Mononuclear cell (primary cell): Measurements from ENCODE around the gene GALNS. TPM values are rescaled to one million over a fixed set of nuclear protein-coding genes. Genes with fewer than 3 reads are reported as not detected.

Experiments used
- H3K27me3 ChIP-seq: 2 replicates; pipeline ENCODE4 v1.6.0; 2011; ENCODE audit warnings: low read length, control low read depth; ENCODE audit not compliant: insufficient read depth
- H3K4me1 ChIP-seq: 2 replicates; pipeline ENCODE4 v1.5.1; 2011; ENCODE audit warnings: mild to moderate bottlenecking, low read length, control low read depth; ENCODE audit not compliant: insufficient read depth
- H3K4me3 ChIP-seq: 2 replicates; pipeline ENCODE4 v1.5.1; 2011; ENCODE audit warnings: mild to moderate bottlenecking, low read length, moderate library complexity
- H3K9me3 ChIP-seq: 2 replicates; pipeline ENCODE4 v1.5.1; 2011; ENCODE audit warnings: low read depth, mild to moderate bottlenecking, control low read depth, low read length
- total RNA-seq: library from RNA; depleted of rRNA; stranded (reverse); fragments of >200 nt; gene quantifications from one replicate; pipeline ENCODE4 v1.2.3, GENCODE V29; 2012

Gene GALNS, protein sequence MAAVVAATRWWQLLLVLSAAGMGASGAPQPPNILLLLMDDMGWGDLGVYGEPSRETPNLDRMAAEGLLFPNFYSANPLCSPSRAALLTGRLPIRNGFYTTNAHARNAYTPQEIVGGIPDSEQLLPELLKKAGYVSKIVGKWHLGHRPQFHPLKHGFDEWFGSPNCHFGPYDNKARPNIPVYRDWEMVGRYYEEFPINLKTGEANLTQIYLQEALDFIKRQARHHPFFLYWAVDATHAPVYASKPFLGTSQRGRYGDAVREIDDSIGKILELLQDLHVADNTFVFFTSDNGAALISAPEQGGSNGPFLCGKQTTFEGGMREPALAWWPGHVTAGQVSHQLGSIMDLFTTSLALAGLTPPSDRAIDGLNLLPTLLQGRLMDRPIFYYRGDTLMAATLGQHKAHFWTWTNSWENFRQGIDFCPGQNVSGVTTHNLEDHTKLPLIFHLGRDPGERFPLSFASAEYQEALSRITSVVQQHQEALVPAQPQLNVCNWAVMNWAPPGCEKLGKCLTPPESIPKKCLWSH
- 21.6 TPM for total RNA-seq

DNA sequence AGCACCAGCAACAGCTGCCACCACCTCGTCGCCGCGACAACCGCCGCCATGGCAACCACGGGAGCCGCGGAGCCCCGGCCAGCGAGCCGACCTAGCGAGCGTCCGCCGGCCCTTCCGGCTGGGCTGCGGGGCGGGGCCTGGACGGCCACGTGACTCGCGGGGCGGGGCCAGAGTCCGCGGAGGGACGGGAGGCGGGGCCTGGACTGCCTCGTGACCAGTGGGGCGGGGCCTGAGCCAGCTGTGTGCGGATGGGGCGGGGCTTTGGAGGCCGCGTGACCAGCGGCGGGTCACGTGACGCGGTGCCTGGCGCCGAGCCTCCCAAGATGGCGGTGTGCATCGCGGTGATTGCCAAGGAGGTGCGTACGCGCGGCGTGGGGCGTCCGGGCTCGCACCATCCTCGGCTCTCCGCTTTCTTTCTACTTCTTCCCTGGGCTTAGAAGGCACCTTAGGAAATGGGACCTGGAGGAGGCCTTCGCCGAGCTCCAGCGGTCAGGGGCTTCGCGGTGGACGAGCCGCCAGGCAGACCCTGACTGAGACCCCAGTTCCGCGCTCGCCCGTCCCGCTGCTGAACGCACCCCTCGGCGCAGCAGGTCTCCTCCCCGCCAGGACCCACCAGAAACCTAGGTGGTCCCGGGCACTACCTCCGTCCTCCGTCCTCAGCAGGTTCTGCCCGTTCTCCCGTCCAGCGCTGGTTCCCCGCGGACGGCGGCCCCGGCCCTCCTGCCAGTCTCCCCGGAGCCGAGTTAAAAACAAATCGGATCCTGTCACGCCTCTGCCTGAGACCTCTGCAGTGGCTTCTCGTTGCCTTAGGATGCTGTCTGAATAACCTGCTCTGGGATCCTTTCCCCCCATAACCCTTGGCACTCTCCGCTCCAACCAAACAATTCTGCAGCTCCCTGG, at the start of gene GALNS, which contains the start of gene TRAPPC2L:
Gene GALNS (minus strand): TSS at position 120 of the 900 bp plus-strand sequence. CDS start 70 bp downstream, at position 50.
Gene TRAPPC2L (plus strand): TSS at position 300 of the 900 bp plus-strand sequence. CDS start 24 bp downstream, at position 324.
- H3K4me3 ChIP-seq, result peak within 1 kb of the TSS; percentile 97
- no peaks in the 10 kb centered on the region for H3K27me3 ChIP-seq
- H3K4me1 ChIP-seq, result peaks cover 47% of the 10 kb centered on the region
- H3K9me3 ChIP-seq, result no peaks in the 10 kb centered on the region

DNA sequence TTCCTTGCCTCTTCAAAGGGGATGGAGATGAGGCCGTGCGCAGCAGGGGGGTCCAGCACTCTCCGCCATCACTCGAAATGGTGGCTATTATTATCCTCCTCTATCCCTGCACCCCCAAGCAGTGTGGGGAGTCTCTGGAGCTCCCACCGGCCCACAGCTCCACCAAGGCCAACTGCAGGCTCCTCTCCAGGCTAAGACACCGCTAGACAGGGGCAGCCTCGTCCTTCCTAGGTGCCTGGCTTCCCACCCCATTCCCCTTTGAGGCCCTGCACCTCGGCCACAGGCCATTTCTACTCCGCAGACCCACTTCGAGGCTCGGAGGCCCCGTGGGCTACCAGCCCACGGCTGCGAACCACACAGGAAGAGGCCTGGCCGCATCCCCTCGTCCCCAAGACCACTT, 49.3 kb upstream of the GALNS start:
- Histone ChIP-seq H3K4me3 (no peak overlapping the region), H3K4me1 (no peaks in the 10 kb centered on the region), H3K27me3 (no peaks in the 10 kb centered on the region), H3K9me3 (no peaks in the 10 kb centered on the region)

DNA sequence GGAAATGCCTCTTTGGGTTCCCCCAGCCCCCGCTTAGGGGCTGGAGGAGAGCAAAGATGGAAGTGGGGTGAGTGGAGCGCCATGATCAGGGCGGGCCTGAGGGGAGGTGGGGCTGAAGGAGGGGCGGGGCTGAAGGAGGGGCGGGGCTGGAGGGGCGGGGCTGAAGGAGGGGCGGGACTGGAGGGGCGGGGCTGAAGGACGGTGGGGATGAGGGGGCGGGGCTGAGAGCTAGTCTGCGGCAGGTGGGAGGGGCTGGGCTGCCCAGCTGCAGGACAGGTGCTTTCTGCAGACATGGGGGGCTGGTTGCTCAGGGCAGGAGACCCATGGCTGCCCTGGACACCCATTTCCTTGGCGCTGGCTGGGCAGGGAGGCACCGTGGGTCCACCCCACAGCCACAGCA, 48.8 kb upstream of the GALNS start:
- no peak overlapping the region for H3K4me3 ChIP-seq
- no peaks in the 10 kb centered on the region for H3K9me3 ChIP-seq
- H3K27me3 ChIP-seq, result no peaks in the 10 kb centered on the region
- no peaks in the 10 kb centered on the region for H3K4me1 ChIP-seq

DNA sequence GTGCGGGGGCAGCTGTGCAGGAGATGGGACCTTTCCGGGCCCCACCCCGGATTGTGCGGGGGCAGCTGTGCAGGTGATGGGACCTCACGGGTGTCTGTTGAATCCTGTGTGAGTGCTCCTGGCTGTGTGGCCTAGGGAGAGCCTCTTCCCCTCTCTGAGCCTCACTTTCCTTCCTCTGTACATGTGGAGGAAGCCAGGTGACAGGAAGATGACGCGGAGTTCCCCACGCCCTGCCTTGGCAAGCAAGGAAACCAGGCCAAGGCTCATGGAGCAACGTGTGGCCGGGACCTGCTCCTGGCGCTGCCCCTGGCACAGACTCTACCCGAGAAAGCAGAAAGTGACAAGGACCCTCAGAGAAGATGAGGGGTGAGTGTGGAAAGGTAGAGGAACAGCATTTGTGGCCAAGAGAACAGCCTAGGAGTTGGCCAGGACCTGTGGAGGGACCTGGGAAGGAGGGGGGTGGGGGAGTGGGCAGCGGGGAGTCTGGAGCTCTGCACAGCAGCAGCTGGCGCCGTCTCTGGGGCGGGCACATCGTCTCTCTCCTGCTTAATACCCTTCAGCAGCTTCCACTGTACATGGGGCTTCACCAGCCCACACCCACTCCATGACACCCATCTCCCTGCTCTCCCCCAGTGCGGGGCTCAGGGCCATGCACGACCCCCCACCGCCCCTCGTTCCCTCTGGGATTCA, 48.1 kb upstream of the GALNS start:
- Histone ChIP-seq H3K4me1 (no peaks in the 10 kb centered on the region), H3K4me3 (no peak overlapping the region), H3K27me3 (no peaks in the 10 kb centered on the region), H3K9me3 (no peaks in the 10 kb centered on the region)

DNA sequence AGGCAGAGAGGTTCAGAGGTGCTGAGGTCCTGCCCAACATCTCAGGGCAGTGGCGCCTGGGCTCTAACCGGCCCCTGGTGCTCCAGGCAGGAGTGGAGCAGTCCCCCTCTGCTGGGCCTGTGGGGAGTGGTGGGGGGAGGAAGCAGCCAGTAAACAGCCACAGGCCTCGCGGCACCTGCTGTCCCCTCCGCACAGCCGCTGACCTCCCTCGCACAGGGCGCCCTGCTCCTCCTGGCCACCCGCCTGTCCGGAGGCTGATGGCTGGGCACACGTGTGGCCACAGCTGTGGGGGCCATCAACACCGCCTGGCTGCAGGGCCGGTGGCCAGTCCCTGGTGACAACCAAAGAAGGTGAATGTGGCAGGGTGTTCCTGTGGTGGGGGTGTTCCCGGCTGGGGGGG, 46.5 kb upstream of the GALNS start:
- no peak overlapping the region for H3K4me3 ChIP-seq
- no peaks in the 10 kb centered on the region for H3K4me1 ChIP-seq

DNA sequence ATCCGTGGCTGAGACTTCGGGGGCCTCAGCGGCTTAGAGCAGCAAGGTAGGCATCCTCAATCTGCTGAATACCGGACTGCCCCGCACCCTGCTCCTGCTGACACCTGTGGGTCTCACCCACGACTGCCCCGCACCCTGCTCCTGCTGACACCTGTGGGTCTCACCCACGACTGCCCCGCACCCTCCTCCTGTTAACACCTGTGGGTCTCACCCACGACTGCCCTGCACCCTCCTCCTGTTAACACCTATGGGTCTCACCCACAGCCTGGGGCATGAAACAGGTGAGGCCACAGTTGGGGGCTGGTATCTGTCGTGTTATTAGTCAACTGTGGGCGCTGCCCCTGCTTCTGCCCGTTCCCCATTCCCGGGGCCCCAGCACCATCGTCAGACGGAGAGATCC, 46.0 kb upstream of the GALNS start:
- H3K9me3 ChIP-seq, result no peaks in the 10 kb centered on the region
- H3K4me3 ChIP-seq, result no peak overlapping the region
- no peaks in the 10 kb centered on the region for H3K4me1 ChIP-seq
- no peaks in the 10 kb centered on the region for H3K27me3 ChIP-seq

More for the DNA sequence above, 46.5 kb upstream of the GALNS start:
- no peaks in the 10 kb centered on the region for H3K9me3 ChIP-seq
- H3K27me3 ChIP-seq, result no peaks in the 10 kb centered on the region

DNA sequence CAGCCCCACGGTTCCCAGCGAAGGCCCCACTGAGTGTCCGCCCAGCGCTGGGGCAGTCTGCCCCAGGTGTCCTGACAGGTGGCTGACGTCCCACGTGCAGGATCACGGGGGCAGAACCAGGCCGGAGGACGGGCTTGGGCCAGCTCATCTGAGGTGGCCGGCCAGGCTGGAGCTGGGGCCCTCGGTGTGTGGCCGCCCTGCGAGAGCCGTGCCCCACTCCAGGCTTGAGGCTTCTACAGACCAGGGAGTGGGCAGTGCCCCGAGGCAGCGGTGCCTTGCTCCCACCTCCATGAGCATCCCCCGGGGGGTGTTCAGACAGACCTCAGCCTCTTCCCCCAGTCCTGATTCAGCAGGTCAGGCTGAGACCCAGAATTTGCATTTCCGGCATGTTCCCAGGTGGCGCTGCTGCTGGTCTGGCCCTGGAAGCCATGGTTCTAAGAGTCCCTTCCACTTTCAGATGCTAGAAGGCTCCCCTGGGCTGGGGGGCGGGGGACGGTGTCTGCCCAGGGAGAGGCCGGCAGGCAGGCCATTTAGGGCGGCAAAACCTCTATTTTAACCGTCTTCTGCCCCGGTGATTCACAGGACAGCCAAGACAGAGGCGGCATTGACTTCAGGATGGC, 45.1 kb upstream of the GALNS start:
- no peaks in the 10 kb centered on the region for H3K9me3 ChIP-seq
- H3K4me3 ChIP-seq, result no peak overlapping the region
- no peaks in the 10 kb centered on the region for H3K4me1 ChIP-seq
- no peaks in the 10 kb centered on the region for H3K27me3 ChIP-seq

DNA sequence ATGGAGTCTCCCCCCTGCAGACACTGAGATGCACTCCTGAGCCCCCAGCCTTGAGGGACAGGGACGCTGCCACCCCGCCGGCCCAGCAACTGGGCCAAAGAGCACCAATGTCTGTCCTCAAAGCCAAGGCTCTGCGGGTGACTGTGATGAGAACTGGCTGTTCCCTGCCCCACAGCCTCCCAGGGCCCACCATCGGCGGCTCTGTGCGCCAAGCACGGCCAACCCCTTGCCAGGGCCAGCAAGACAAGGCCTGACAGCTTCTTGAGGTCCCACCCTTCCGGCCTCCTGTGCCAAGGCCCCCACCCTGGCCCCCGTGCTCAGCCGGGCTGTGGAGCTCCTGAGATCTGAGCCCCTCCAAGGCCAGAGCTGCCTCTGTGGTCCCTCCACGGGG, 43.9 kb upstream of the GALNS start:
- no peaks in the 10 kb centered on the region for H3K27me3 ChIP-seq
- H3K4me1 ChIP-seq, result no peaks in the 10 kb centered on the region
- H3K4me3 ChIP-seq, result no peak overlapping the region
- H3K9me3 ChIP-seq, result no peaks in the 10 kb centered on the region

DNA sequence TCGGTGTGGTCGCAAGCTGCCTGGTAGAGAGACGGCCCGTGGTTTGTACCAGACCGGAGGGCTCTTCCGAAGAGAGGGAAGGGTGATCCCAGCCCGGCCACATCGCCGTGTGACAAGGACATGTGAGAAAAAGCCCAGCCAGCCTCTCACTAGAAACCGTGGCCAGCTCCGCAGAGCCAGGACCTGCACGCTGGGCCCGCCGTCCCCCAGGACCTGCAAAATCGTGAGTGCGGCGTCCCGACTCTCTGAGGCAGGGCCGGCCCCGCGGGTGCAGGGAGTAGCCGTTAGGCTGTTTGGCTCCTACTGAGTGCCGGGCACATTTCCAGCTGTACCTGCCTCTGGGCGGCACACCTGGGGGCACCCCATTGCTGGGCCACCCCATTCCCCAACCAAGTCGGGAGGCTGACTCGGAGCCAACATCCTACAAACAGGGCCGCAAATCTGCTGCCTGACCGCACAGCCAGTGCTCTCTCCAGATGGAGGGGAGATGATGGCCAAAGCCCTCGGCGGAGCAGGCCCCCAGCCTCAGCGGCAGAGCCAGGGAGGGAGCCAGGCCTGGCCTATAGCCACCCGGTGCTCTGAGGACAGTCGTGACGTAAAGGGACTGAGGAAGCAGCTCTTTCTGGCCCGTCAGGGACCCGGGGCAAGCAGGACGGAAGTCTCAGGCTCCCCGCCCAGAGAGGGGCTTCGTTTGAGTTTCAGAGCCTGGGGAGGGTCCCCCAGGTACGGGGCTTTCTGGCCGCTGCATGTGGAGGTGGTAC, 43.3 kb upstream of the GALNS start:
- Histone ChIP-seq H3K27me3 (no peaks in the 10 kb centered on the region), H3K9me3 (no peaks in the 10 kb centered on the region), H3K4me1 (no peaks in the 10 kb centered on the region), H3K4me3 (no peak overlapping the region)

DNA sequence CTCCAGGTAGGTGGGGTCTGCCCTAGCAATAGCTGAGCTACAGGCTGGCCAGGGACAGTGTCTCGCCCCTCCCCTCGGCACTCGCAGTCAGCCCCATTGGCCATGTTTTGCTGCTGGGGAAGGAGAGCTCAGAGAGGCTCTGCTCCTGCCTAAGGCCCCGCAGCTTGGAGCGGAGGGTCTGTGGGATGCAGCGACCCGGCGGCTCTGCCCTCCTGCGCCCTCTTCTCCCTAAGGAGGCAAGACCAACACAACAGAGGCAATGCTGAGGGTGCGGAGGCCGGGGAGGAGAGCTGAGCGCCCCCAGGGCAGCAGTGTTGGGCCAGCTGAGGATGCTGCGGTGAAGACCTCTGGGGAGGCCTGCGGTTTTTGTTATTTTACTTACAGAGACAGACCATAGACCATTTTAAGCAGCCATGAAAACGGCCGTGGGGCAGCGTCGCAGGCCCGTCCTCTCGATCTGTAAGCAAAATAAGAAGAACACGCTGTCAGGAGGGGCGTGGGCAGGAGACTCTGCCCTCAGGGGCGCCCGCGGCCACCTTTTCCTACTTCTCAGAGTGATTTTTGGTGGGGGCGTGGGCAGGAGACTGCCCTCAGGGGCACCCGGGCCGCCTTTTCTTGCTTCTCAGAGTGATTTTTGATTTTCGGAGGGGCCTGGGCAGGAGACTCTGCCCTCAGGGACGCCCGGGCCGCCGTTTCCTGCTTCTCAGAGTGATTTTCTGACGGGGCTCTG, 41.1 kb upstream of the GALNS start:
- no peaks in the 10 kb centered on the region for H3K27me3 ChIP-seq
- H3K4me1 ChIP-seq, result no peaks in the 10 kb centered on the region

DNA sequence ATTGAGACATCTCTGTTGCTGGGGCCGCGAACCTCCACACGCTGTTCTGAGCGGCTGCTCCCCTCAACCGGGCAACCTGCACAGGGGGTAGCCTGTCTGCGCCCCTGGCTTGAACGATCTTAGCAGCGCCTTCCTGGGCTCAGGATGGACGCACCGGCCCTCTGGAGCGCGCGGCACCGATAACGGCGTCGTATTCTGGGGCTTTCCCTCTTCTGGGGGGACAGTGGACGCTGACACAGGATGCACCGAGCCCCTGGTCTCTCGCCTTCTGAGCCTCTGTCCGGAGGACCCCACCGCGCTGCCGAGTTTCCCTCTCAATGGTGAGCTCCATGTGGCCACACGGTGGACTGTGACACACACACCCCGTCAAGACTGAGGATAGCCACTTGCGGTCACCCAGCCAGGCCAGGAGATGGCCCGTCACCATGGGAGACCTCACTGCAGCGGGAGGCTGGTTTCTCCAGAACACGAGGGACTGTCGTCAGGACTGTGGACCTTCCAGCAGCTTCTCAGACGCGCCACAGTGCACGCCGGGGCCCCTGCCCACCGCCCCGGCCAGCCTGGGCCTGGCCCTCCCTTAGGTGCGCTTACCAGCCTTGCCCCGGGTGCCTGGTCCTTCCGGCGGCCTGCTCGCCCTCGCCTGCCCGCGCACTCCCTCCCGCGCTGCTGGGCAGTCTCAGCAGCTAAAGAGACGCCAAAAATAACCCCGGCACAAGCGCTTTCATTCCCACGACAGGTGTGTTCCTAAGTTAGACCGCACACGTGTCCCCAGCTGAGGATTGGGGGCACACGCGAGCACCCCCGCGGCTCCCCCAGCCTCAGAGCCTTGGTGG, 39.7 kb upstream of the GALNS start:
- H3K27me3 ChIP-seq, result no peaks in the 10 kb centered on the region
- no peaks in the 10 kb centered on the region for H3K4me1 ChIP-seq
- H3K4me3 ChIP-seq, result no peak overlapping the region
- no peaks in the 10 kb centered on the region for H3K9me3 ChIP-seq

More for the DNA sequence above, 41.1 kb upstream of the GALNS start:
- no peaks in the 10 kb centered on the region for H3K9me3 ChIP-seq
- no peak overlapping the region for H3K4me3 ChIP-seq

DNA sequence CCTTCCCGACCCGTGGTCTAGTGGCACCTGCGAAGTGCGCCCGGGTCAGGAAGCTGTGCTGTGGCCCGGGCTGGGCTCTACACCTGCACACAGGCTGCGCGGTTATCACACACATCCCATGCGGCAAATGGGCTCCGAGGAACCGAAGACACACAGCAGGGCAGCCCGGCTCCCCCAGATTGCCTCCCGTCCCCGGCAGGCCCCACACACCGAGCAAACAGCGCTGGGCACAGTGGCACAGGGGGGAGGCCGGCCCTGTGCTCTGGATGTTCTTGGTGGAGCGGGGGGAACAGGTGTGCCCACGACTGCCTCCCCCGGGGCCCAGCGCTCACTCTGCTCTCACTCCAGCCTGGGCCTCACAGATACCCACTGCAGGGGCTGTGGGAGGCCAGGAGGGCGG, 38.6 kb upstream of the GALNS start:
- H3K9me3 ChIP-seq, result no peaks in the 10 kb centered on the region
- no peak overlapping the region for H3K4me3 ChIP-seq
- no peaks in the 10 kb centered on the region for H3K4me1 ChIP-seq
- H3K27me3 ChIP-seq, result no peaks in the 10 kb centered on the region
